HG03342 (cell line): ENCODE data around the gene CCDC186.

ENCODE experiments used
- ATAC-seq: cut with Tn5 transposase; IDR thresholded peaks from one replicate; pipeline ENCODE4 v1.9.1; 2021; ENCODE audit warnings: mild to moderate bottlenecking, moderate library complexity; ENCODE audit not compliant: unreplicated experiment

CCDC186 gene

DNA sequence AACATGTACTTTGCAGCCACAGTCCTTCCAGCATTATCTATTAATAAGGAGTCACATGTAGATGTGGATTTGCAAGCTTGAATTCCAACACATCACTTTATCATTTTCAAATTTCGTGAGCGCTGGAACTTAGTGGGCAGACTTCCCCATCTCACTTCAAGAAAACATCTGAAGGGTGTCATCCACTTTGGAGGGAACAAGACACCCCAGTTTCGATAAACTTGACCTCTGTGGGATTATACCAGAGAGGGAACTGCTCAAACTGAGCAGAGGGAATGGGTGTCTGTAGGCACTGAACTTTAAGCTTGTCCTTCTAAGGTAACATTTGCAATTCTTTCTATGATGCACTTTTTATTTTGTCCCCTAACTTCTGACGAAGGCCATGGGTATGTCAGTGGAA, 102.8 kb downstream of the CCDC186 start:
- no peak for ATAC-seq
